MV-4-11 (cell line): Measurements from ENCODE around the gene NTNG1.

Experiments
- DNase-seq: peaks from one replicate; lab custom pipeline; 2025; lab: John Stamatoyannopoulos, UW

NTNG1 gene

GRCh38 chr1:107459204-107459904 lies 318.5 kb downstream of the NTNG1 start:
- no peak for DNase-seq

DNA sequence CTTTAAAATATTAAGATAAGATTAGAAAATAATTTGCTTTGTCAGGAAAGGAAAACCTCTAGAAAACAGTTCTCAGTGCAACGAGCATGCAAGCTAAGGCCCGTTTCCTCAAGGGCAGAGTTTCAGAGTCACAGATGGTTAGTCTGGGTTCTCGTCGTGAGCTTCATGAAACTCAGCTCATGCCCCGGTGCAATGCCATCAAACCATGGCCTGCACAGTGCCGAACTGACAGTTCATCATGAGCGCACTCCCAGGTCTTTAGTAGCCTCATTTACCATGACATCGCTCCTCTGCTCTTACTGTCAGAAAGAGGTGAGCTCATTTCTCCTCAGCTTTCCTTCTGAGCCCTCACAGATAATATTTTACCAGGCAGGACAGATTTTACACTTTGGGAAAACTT lies 319.2 kb downstream of the NTNG1 start:
- no peak for DNase-seq

GRCh38 chr1:107464827-107465226 lies 324.0 kb downstream of the NTNG1 start:
- no peak for DNase-seq

GRCh38 chr1:107467286-107467685 lies 326.4 kb downstream of the NTNG1 start:
- no peak for DNase-seq

DNA sequence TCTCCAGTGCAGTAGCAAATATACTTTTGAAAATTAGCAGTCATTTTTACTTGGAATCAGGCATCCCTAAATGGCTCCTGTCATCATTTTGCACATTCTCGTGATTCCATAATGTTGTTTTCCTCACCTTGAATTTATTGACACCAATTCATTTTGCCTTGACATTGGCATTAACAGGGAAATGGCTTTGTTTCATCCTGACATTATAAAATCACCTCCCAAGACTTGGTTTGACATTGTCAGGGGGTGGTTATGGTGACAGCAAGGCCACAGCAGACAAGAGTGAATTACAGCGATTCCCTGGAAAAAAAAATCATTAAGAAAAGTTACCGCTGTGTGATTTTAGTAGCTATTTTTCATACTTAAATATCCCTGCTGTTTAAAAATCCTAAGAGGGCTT lies 327.0 kb downstream of the NTNG1 start:
- no peak for DNase-seq

DNA sequence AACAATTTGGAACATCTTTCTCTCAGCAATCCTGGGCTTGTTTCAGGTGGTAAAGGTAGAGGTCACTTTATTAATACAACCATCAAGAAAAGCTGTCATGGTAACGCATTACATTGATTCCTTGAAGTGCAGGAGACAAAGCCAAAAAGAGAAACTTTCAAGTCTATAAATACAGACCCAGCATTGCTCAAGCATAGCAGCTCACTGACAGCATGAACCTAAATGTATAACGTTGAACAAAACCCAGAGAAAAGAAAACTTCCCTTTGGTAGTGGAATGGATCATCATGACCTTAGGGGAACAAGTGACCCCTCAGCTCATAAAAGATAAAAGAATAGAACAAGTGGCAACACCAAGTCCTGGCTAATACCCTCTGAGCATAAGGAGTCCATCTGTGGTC lies 332.2 kb downstream of the NTNG1 start:
- DNase-seq, result no peak

DNA sequence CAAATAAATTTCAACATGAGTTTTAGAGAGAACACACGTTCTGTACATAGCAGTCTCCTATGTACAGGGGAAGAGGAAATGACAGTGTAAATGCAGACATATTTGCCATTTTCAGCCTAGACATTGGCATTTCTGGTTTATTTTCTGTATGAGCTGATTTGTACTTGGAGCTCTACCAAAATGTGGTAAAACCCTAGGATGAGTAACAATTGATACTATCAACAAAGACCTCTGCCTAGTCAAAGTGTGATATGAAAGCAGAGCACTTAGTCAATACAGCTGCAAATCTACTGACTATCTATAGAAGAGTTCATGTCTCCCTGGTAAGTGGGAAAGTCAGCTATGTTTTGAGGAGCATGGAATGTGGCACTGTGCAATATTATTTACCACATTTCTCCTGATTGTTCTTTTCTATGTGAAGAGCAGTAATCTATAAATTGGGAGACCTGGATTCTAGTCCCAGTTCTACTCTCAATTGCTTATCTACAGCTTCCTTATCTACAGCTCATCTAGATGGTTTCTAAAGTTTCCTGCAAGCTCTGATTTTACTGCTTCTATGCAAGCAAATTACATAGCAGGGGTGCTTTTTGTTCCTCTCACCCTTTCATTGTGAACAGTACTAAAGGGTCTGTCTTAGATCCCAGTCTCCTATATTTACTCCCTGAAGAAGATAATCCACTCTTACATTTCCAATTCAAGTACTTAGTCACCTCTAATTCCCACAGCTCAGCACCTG lies 334.2 kb downstream of the NTNG1 start:
- DNase-seq, result no peak

DNA sequence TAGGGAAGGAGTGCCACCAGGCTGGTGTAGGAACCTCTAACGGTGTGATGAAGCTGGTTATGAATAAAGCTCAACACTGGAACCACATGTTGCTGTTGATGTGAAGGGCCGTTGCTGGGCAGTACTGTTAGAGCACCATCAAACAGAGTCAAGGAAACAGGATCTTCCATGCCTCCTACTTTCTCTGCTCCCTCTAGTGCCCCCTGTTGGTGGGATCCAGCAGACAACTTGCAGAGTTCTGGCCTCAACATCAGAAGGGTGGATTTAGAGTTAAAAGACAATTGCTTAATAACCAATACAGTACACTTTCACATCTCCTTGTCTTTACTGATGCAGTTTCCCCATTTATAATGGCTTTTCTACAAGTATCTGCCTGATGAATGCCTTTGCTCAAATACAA lies 336.4 kb downstream of the NTNG1 start:
- peak; percentile 52 for DNase-seq

GRCh38 chr1:107479865-107480350 lies 339.1 kb downstream of the NTNG1 start:
- DNase-seq, result no peak

- DNase-seq, result no peak
Measured at GRCh38 chr1:107480548-107481415, 339.9 kb downstream of the NTNG1 start.

DNA sequence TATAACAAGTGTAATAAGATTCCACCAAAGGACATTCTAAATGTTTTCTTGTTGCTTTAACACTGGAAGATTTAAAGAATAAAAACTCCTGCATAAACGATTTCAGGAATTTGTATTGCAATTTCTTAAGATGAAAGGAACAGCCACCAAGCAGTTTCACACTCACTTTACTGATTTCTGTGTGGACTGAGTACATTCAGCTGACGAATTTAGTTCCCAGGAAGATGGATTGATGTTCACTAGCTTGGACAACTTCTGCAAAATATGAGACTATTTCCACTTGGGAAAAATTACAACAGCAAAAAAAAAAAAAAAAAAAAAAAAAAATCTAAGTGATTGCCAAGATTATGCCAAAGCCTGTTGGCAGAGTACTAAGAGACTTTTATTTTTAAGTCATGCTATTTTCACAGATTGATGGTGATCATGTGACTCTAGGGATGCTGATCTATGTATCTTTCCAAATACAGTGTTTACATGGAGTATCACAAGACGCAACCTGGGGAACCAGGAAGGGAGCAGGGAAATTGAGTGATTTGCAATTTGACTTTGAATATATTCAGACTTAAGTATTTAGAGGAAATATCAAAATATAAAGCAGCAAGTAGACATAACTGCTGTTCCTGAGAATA lies 341.0 kb downstream of the NTNG1 start:
- DNase-seq, result no peak

DNA sequence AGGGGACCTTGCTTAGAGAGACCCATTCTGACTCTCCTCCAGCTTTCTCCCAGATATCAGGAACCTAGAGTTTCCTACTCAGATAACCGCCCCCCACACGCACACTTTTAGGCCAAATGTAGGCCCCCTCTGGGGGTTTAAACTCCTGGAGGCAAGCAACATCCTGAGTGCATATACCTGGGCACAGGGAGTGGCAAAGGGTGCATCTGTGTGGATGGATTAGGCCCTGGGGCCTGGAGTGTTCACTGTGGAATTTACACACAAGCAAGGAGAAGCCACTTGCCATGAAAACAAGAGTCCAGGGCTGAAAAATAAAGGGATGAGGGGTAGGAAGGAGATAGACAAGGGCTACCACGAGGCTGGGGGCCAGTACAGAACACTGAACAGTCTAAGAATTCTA lies 343.1 kb downstream of the NTNG1 start:
- DNase-seq, result no peak

GRCh38 chr1:107486349-107486748 lies 345.5 kb downstream of the NTNG1 start:
- DNase-seq, result no peak

DNA sequence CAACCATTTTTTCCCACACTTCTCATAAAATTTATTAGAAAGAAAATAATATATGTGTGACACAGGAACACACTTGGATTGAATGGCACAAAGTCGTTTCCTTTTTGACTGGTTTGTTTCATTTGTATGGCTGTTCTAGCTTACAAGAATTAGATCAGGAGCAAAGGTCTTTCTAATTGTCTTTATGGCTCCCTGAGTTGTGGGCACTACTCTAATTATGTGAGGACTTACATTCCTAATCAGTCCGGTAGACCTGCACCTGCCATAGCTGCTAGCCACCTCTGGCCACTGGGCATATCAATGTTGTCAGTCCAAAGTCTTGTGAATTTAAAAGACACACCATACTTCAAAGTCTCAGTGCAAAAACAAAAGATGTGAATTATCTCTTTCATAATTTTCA lies 346.7 kb downstream of the NTNG1 start:
- DNase-seq, result no peak

GRCh38 chr1:107491582-107491981 lies 350.7 kb downstream of the NTNG1 start:
- no peak for DNase-seq

- DNase-seq, result no peak
Measured at GRCh38 chr1:107493111-107493716, 352.4 kb downstream of the NTNG1 start.

- no peak for DNase-seq
Measured at GRCh38 chr1:107494061-107494460, 353.2 kb downstream of the NTNG1 start.

- no peak for DNase-seq
Measured at GRCh38 chr1:107496002-107496401, 355.2 kb downstream of the NTNG1 start.

DNA sequence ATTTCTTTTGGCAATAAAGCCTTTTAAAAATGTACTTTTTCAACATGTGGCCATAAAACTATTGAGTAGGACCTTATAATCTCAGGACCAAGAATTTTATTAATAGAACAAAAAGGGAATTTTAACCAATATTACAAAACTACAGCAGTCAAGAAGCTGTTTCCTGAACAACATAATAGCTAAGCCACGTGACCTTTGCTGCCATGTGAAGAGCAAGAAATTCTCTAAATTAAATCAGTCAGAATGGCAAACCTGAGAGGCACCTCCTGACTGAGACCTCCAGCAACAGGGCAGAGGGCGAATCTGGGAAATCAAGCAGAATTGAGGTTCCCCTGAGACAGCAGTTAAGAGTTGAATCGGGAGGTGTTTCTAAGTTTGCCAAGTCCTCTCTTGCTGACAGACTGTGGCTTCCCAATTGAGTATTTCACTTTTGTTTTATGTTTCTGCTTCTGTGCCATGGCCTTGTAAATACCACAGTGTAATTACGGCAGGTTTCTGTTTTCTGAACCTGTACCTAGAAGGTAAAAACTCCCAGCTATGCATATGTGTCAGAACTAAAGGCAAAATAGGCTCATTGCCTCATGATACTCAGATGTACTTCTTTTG lies 358.4 kb downstream of the NTNG1 start:
- DNase-seq, result no peak

GRCh38 chr1:107501081-107501605 lies 360.3 kb downstream of the NTNG1 start:
- DNase-seq, result no peak

GRCh38 chr1:107510347-107510746 lies 369.5 kb downstream of the NTNG1 start:
- no peak for DNase-seq
